ENCODE data around the gene SERAC1.
A peak's percentile ranks its signal among the peaks of the same experiment; 100 is the strongest.

- TF ChIP-seq CTCF (IDR thresholded peaks at IDR 0.05; ENCODE audit: low read length) (peak; percentile 89), EZH2 (IDR thresholded peaks at IDR 0.05; ENCODE audit: borderline replicate concordance, low read length) (no peak)
These were observed 46.0 kb upstream of the SERAC1 start for GRCh38 chr6:158213925-158214674.
